Caco-2 (cell line): ENCODE data around the gene ANO8. TPM values are rescaled to one million over a fixed set of nuclear protein-coding genes. Genes with fewer than 3 reads are reported as not detected.
A peak's percentile ranks its signal among the peaks of the same experiment; 100 is the strongest.

Experiments
- BruUV-seq: library from RNA; stranded (reverse); fragments of 400-500 nt; replicated peaks from 2 replicates; lab custom pipeline; 2021; lab: Mats Ljungman, UMichigan
- CTCF ChIA-PET: fragments of 300-600 bp; sonication (Branson Sonifier 250); formaldehyde crosslinking; loops from one replicate; lab custom pipeline; 2022; ENCODE audit warnings: antibody characterized with exemption; lab: Charles Lee
- POLR2A ChIA-PET: fragments of 300-600 bp; sonication (Branson Sonifier 250); formaldehyde crosslinking; loops from one replicate; lab custom pipeline; 2022; ENCODE audit warnings: antibody characterized with exemption; lab: Charles Lee
- DNase-seq, 2 experiments: peaks; one replicate each; pipeline versions ENCODE4 v3.0.0 to v3.0.0-alpha.2; 2020 to 2022
- H3K27me3 ChIP-seq: replicated peaks from 2 replicates; pipeline ENCODE4 v1.6.0; 2011; ENCODE audit warnings: low read length; ENCODE audit not compliant: control insufficient read depth, insufficient read depth
- H3K36me3 ChIP-seq: 2 replicates; pipeline ENCODE4 v1.5.1; 2011; ENCODE audit warnings: low read length; ENCODE audit not compliant: control insufficient read depth, insufficient read depth
- H3K4me1 ChIP-seq: fragments of 250-450 bp; sonication (Bioruptor Pico); 2 replicates; pipeline ENCODE4 v1.5.1; 2020; ENCODE audit warnings: mild to moderate bottlenecking
- H3K4me3 ChIP-seq: 2 replicates; pipeline ENCODE4 v1.5.1; 2011; ENCODE audit warnings: low read depth, mild to moderate bottlenecking, control low read depth, low read length
- H3K9me3 ChIP-seq: fragments of 250-450 bp; sonication (Bioruptor Pico); 2 replicates; pipeline ENCODE4 v1.5.1; 2020; ENCODE audit warnings: mild to moderate bottlenecking, moderate library complexity
- H3K27ac Mint-ChIP-seq: one replicate; pipeline ENCODE4 v1.8.0; 2022; ENCODE audit warnings: mixed read lengths; ENCODE audit not compliant: unreplicated experiment
- H3K27me3 Mint-ChIP-seq: one replicate; pipeline ENCODE4 v1.8.0; 2022; ENCODE audit warnings: mixed read lengths; ENCODE audit not compliant: insufficient read depth, unreplicated experiment
- H3K36me3 Mint-ChIP-seq: one replicate; pipeline ENCODE4 v1.8.0; 2022; ENCODE audit warnings: mild to moderate bottlenecking, mixed read lengths; ENCODE audit not compliant: insufficient read depth, unreplicated experiment
- H3K4me1 Mint-ChIP-seq: one replicate; pipeline ENCODE4 v1.8.0; 2022; ENCODE audit warnings: low read depth, mixed read lengths; ENCODE audit not compliant: unreplicated experiment
- H3K4me3 Mint-ChIP-seq: one replicate; pipeline ENCODE4 v1.8.0; 2022; ENCODE audit warnings: mild to moderate bottlenecking, moderate library complexity, mixed read lengths; ENCODE audit not compliant: unreplicated experiment
- H3K9me3 Mint-ChIP-seq: one replicate; pipeline ENCODE4 v1.8.0; 2022; ENCODE audit warnings: mixed read lengths; ENCODE audit not compliant: unreplicated experiment
- CTCF ChIP-seq, 2 experiments: fragments of 200-600 bp in 1 of 2; IDR thresholded peaks; 1 replicate in 1 of 2; 2 replicates in 1 of 2; pipeline versions ENCODE4 v1.5.1 to v1.8.0; 2011 to 2022; ENCODE audit warnings: antibody characterized with exemption in 1 of 2, control low read depth in 1 of 2, inconsistent platforms in 1 of 2, low read depth in 1 of 2, low read length in 1 of 2, mild to moderate bottlenecking in 1 of 2, moderate library complexity in 1 of 2; ENCODE audit not compliant: insufficient read depth in 1 of 2, severe bottlenecking in 1 of 2, unreplicated experiment in 1 of 2
- intact Hi-C: fragments of 100-400 bp; cut with micrococcal nuclease; formaldehyde crosslinking; loops from one replicate; pipeline ENCODE4 v1.10.0; 2022; ENCODE audit not compliant: unreplicated experiment
- total RNA-seq: library from RNA; stranded (reverse); gene quantifications from 2 replicates; pipeline ENCODE4 v1.2.3, GENCODE V29; 2022

ANO8 gene
- total RNA-seq, 1 experiment from 2014 or later, result 11.5 TPM

DNA sequence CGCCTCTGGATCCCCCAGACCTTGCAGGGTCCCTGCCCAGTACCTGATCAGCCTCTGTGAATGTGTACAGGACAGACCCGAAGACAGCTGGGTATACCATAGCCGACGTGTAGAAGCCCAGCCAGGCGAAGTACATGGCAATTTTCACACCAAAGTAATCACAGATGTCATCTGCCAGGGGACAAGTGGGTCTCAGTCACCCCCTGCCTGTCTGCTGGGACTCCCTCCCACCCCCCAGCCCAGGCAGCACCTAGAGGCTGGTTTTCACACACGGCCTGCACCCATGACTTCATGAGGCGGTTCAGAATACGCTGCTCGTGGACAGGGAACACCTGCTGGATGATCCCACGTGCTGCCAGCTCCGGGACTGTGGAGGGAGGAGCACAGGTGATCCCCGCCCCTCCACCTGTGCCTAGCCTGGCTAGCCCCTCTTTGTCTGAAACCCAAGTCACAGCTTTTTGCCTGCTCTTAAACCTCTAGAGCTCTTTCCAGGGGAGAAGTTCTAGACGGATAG is 3.6 kb downstream of the ANO8 start:
- no peak for TF ChIP-seq CTCF (IDR thresholded peaks at IDR 0.05; ENCODE audit: insufficient read depth in 1 of 2, low read depth in 1 of 2, low read length in 1 of 2, severe bottlenecking in 1 of 2, unreplicated experiment in 1 of 2)
- DNase-seq, result no peak
- peaks cover 28% of the 10 kb centered on the region for H3K36me3 Mint-ChIP-seq
- H3K9me3 Mint-ChIP-seq, result no peaks in the 10 kb centered on the region
- H3K4me1 Mint-ChIP-seq, result no peaks in the 10 kb centered on the region
- ChIA-PET POLR2A (no interaction called here), CTCF (no interaction called here)
- H3K27me3 Mint-ChIP-seq, result no peaks in the 10 kb centered on the region
- Histone ChIP-seq H3K27me3 (no peaks in the 10 kb centered on the region), H3K9me3 (no peaks in the 10 kb centered on the region), H3K36me3 (peaks cover 1% of the 10 kb centered on the region; the same call in 1 of the 2 replicates), H3K4me1 (peaks cover 24% of the 10 kb centered on the region), H3K4me3 (no peak overlapping the region)
- BruUV-seq, result no TSS peak
- peak overlapping the region; percentile 30 for H3K4me3 Mint-ChIP-seq
- no peak overlapping the region for H3K27ac Mint-ChIP-seq
- intact Hi-C loops, result no loop called here

- Mint-ChIP-seq H3K36me3 (peaks cover 28% of the 10 kb centered on the region), H3K4me3 (peak overlapping the region; percentile 75), H3K27ac (no peak overlapping the region), H3K9me3 (no peaks in the 10 kb centered on the region), H3K4me1 (no peaks in the 10 kb centered on the region), H3K27me3 (no peaks in the 10 kb centered on the region)
- POLR2A ChIA-PET, result no interaction called here
- CTCF ChIA-PET, result interaction anchor here (1.1 to 1.6 kb wide), 2 partner anchors 18 to 25 kb away, joined by 3 read pairs; partner anchors contain the start of gene MRPL34
- BruUV-seq, result no TSS peak
- intact Hi-C loops, result no loop called here
- Histone ChIP-seq H3K9me3 (no peaks in the 10 kb centered on the region), H3K27me3 (no peaks in the 10 kb centered on the region), H3K4me1 (peaks cover 24% of the 10 kb centered on the region), H3K36me3 (peaks cover 1% of the 10 kb centered on the region; the same call in 1 of the 2 replicates), H3K4me3 (no peak overlapping the region)
- no peak for TF ChIP-seq CTCF (IDR thresholded peaks at IDR 0.05; ENCODE audit: insufficient read depth in 1 of 2, low read depth in 1 of 2, low read length in 1 of 2, severe bottlenecking in 1 of 2, unreplicated experiment in 1 of 2)
- DNase-seq, result no peak
Observed at GRCh38 chr19:17330262-17331044, 4.2 kb downstream of the ANO8 start.

DNA sequence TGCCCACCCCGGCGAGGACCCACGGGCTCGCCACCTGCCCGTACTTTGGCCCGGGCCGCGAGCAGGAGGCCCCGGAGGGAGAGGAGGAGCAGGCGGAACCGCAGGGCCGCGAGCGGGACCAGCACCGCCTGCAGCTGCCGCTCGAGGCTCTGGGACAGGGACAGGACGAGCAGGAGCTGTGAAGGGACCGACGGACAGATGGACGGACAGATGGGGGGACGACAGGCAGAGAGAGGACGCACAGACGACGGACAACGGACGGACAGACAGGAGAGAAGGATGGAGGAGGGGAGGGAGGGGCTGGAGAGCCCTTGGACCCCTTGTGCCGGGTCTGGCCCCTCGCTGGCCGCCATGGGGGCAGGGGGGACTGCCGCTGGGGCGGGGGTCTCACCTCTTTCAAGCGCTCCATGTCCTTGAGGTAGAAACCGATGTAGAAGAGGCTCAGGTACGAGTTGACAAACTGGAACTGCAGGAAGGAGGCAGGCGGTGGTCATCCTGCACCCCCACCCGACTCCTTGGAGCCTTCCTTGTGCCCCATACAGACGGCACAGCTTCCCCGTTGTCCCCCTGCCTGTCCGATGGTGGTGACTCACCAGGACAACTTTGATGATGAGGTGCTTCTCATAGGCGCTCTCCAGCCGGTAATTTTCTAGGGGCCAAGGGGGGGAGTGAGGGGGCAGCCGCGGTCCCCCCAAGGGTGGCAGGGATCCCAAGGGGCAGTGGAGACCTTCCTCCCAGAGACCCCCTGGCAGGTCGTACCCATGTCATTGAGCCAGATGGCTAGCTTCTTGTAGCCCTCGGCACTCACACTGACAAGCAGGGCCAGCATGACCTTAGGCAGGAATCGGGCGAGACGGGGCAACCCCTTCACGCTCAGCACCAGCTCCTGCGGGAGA is 5.0 kb downstream of the ANO8 start:
- no peaks in the 10 kb centered on the region for H3K4me1 Mint-ChIP-seq
- ChIA-PET POLR2A (interaction anchor here (1.1 to 2.9 kb wide), 2 partner anchors 20 to 76 kb away, joined by 3 to 17 read pairs; partner anchors contain the start of genes BST2 and DDA1), CTCF (interaction anchor here (0.6 to 1.6 kb wide), 3 partner anchors 17 to 24 kb away, joined by 3 read pairs; partner anchors contain the start of gene MRPL34)
- Histone ChIP-seq H3K4me1 (peaks cover 24% of the 10 kb centered on the region), H3K4me3 (peak overlapping the region; percentile 57), H3K27me3 (no peaks in the 10 kb centered on the region), H3K9me3 (no peaks in the 10 kb centered on the region), H3K36me3 (peaks cover 1% of the 10 kb centered on the region)
- peaks cover 24% of the 10 kb centered on the region for H3K36me3 Mint-ChIP-seq
- TF ChIP-seq CTCF (IDR thresholded peaks at IDR 0.05; ENCODE audit: insufficient read depth in 1 of 2, low read depth in 1 of 2, low read length in 1 of 2, severe bottlenecking in 1 of 2, unreplicated experiment in 1 of 2), result no peak
- H3K27me3 Mint-ChIP-seq, result no peaks in the 10 kb centered on the region
- peak overlapping the region; percentile 21 for H3K27ac Mint-ChIP-seq
- no peaks in the 10 kb centered on the region for H3K9me3 Mint-ChIP-seq
- H3K4me3 Mint-ChIP-seq, result peak overlapping the region; percentile 75
- BruUV-seq, result no TSS peak
- no peak for DNase-seq
- intact Hi-C loops, result loop anchor here (5.0 kb wide), 1 partner anchor 37 kb away; no protein-coding TSS in a partner anchor
